Endodermal cell (in vitro differentiated cells): Measurements from ENCODE around the gene RFC1. TPM values are rescaled to one million over a fixed set of nuclear protein-coding genes. Genes with fewer than 3 reads are reported as not detected.
"Not testable (repeated sequence)": the region's sequence is repeated elsewhere in the genome, so short reads cannot be mapped to it uniquely, and the experiment has no call there.

Source experiments
- DNase-seq: peaks from one replicate; pipeline ENCODE4 v3.0.0-alpha.2; 2017
- H3K27ac ChIP-seq: 2 replicates; pipeline ENCODE4 v1.5.1; 2013; ENCODE audit warnings: mild to moderate bottlenecking, low read depth, low read length, moderate library complexity
- H3K27me3 ChIP-seq: 2 replicates; pipeline ENCODE4 v1.6.1; 2013; ENCODE audit warnings: mild to moderate bottlenecking, low read length, moderate library complexity; ENCODE audit not compliant: insufficient read depth, control insufficient read depth, poor library complexity, severe bottlenecking
- H3K36me3 ChIP-seq: 2 replicates; pipeline ENCODE4 v1.7.0; 2013; ENCODE audit warnings: mild to moderate bottlenecking, low read length, moderate library complexity; ENCODE audit not compliant: control insufficient read depth, insufficient read depth
- H3K4me1 ChIP-seq: one replicate; pipeline ENCODE4 v1.7.0; 2013; ENCODE audit warnings: low read length; ENCODE audit not compliant: control insufficient read depth, insufficient read depth
- H3K4me3 ChIP-seq: 2 replicates; pipeline ENCODE4 v1.5.1; 2013; ENCODE audit warnings: mild to moderate bottlenecking, low read length, moderate library complexity
- H3K9ac ChIP-seq: 2 replicates; pipeline ENCODE4 v1.6.1; 2013; ENCODE audit warnings: mild to moderate bottlenecking, low read length, moderate library complexity; ENCODE audit not compliant: poor library complexity, severe bottlenecking; ENCODE audit errors: extremely low read depth
- H3K9me3 ChIP-seq: 2 replicates; pipeline ENCODE4 v1.6.1; 2013; ENCODE audit warnings: mild to moderate bottlenecking, low read length, moderate library complexity; ENCODE audit not compliant: control insufficient read depth
- H3K27ac Mint-ChIP-seq: 2 replicates; pipeline ENCODE4 v1.8.0; 2020; ENCODE audit warnings: mixed read lengths
- H3K27me3 Mint-ChIP-seq: 2 replicates; pipeline ENCODE4 v1.8.0; 2021; ENCODE audit warnings: mild to moderate bottlenecking, mixed read lengths; ENCODE audit not compliant: insufficient read depth
- H3K36me3 Mint-ChIP-seq: 2 replicates; pipeline ENCODE4 v1.8.0; 2020; ENCODE audit warnings: low read depth, mixed read lengths
- H3K4me1 Mint-ChIP-seq: 2 replicates; pipeline ENCODE4 v1.8.0; 2020; ENCODE audit warnings: mixed read lengths
- H3K4me3 Mint-ChIP-seq: 2 replicates; pipeline ENCODE4 v1.8.0; 2020; ENCODE audit warnings: mild to moderate bottlenecking, moderate library complexity, mixed read lengths
- H3K9me3 Mint-ChIP-seq: 2 replicates; pipeline ENCODE4 v1.8.0; 2020; ENCODE audit warnings: mild to moderate bottlenecking, mixed read lengths
- CTCF ChIP-seq: fragments of 200-600 bp; sonication (generic); conservative IDR thresholded peaks from 2 replicates; pipeline ENCODE4 v1.5.0; 2021; ENCODE audit warnings: antibody characterized with exemption, mild to moderate bottlenecking
- WGBS, 2 experiments: methylation state at CpG; one replicate each; pipeline versions ENCODE4 v1.1.5 to v1.1.7; 2013; ENCODE audit warnings: missing lambda C conversion rate in 2 of 2, mixed read lengths in 1 of 2; ENCODE audit not compliant: insufficient coverage in 1 of 2, insufficient read length in 1 of 2; 5-methylcytosine and 5-hydroxymethylcytosine counted together
- total RNA-seq, 2 donors: library from RNA; stranded (reverse); fragmentation: NEBNext Ultra II Directional in 1 of 2; extraction: Animal tissue kit (Norgen Biotek cat#: 25700) in 1 of 2; gene quantifications; 2 replicates in 1 of 2; 3 replicates in 1 of 2; pipeline ENCODE4 v1.2.1, GENCODE V29; 2021

RFC1 gene
- total RNA-seq, 2 donors from 2014 or later: 56.4 to 57.0 TPM

DNA sequence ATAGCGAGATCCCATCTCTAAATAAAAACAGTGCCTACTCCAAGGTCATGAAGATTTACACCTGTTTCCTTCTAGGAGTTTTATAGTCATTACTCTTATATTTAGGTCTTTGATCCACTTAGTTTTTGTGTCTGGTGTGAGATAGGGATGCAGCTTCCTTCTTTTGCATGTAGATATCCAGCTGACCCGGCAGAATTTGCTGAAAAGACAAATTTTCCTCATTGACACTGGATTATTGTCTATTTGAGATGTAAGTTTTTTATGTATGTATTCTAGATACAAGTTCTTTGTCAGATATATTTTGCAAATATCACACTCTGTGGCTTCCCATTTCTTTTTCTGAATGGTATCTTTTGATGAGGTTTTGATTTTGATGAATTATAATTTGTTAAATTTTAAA lies 85.4 kb downstream of the RFC1 start:
- Mint-ChIP-seq H3K36me3 (peaks cover 60% of the 10 kb centered on the region), H3K9me3 (no peaks in the 10 kb centered on the region), H3K27ac (no peak overlapping the region), H3K4me3 (no peak overlapping the region), H3K4me1 (no peaks in the 10 kb centered on the region), H3K27me3 (no peaks in the 10 kb centered on the region)
- no peaks in the 10 kb centered on the region for H3K9me3 ChIP-seq
- no peaks in the 10 kb centered on the region for H3K27me3 ChIP-seq
- no peak overlapping the region for H3K9ac ChIP-seq
- no peak for TF ChIP-seq CTCF
- H3K4me3 ChIP-seq: no peak overlapping the region
- H3K36me3 ChIP-seq: peaks cover 69% of the 10 kb centered on the region
- H3K4me1 ChIP-seq: no peaks in the 10 kb centered on the region
- no peak overlapping the region for H3K27ac ChIP-seq
- DNase-seq: no peak
- WGBS, 2 experiments: 67 to 91% methylated on average over 1 to 2 of the region's 2 CpGs

- peaks cover 69% of the 10 kb centered on the region for H3K36me3 Mint-ChIP-seq
These were observed 86.7 kb downstream of the RFC1 start for GRCh38 chr4:39279416-39279815.

GRCh38 chr4:39278476-39278875 lies 87.7 kb downstream of the RFC1 start:
- Histone ChIP-seq H3K9me3 (no peaks in the 10 kb centered on the region), H3K4me1 (peaks cover 1% of the 10 kb centered on the region), H3K9ac (no peak overlapping the region), H3K4me3 (no peak overlapping the region), H3K27ac (no peak overlapping the region), H3K27me3 (no peaks in the 10 kb centered on the region), H3K36me3 (peaks cover 84% of the 10 kb centered on the region)
- no peaks in the 10 kb centered on the region for H3K27me3 Mint-ChIP-seq
- no peak overlapping the region for H3K27ac Mint-ChIP-seq
- H3K9me3 Mint-ChIP-seq: no peaks in the 10 kb centered on the region
- H3K4me3 Mint-ChIP-seq: no peak overlapping the region
- DNase-seq: no peak
- no peak for TF ChIP-seq CTCF
- H3K36me3 Mint-ChIP-seq: peaks cover 73% of the 10 kb centered on the region
- H3K4me1 Mint-ChIP-seq: no peaks in the 10 kb centered on the region
- WGBS, 2 experiments: 97% methylated on average over 8 to 9 of the region's 9 CpGs

More at GRCh38 chr4:39279416-39279815, 86.7 kb downstream of the RFC1 start:
- WGBS, 2 experiments: 92 to 98% methylated on average over 4 to 5 of the region's 5 CpGs
- no peaks in the 10 kb centered on the region for H3K9me3 ChIP-seq
- no peak for DNase-seq
- H3K27me3 Mint-ChIP-seq: no peaks in the 10 kb centered on the region
- no peak overlapping the region for H3K27ac ChIP-seq
- peaks cover 78% of the 10 kb centered on the region for H3K36me3 ChIP-seq
- no peaks in the 10 kb centered on the region for H3K9me3 Mint-ChIP-seq
- no peak overlapping the region for H3K4me3 ChIP-seq
- TF ChIP-seq CTCF: no peak
- no peaks in the 10 kb centered on the region for H3K27me3 ChIP-seq
- H3K4me1 ChIP-seq: no peaks in the 10 kb centered on the region
- no peak overlapping the region for H3K9ac ChIP-seq
- H3K4me1 Mint-ChIP-seq: no peaks in the 10 kb centered on the region
- no peak overlapping the region for H3K4me3 Mint-ChIP-seq
- peak overlapping the region; percentile 8 for H3K27ac Mint-ChIP-seq

- 90 to 98% methylated on average over 5 to 6 of the region's 6 CpGs for WGBS, 2 experiments
- not testable (repeated sequence) for DNase-seq
- peaks cover 76% of the 10 kb centered on the region for H3K36me3 Mint-ChIP-seq
These were observed 88.5 kb downstream of the RFC1 start for GRCh38 chr4:39277661-39278060.

More at GRCh38 chr4:39277661-39278060, 88.5 kb downstream of the RFC1 start:
- not testable (repeated sequence) for H3K4me1 ChIP-seq, H3K9me3 Mint-ChIP-seq, H3K9ac ChIP-seq, H3K4me3 ChIP-seq, H3K4me1 Mint-ChIP-seq, H3K27ac Mint-ChIP-seq, H3K27ac ChIP-seq, H3K4me3 Mint-ChIP-seq, H3K27me3 Mint-ChIP-seq, H3K27me3 ChIP-seq, H3K9me3 ChIP-seq
- peaks cover 86% of the 10 kb centered on the region for H3K36me3 ChIP-seq
